ENCODE results near the gene FMN2. TPM values are rescaled to one million over a fixed set of nuclear protein-coding genes. Genes with fewer than 3 reads are reported as not detected.
A peak's percentile ranks its signal among the peaks of the same experiment; 100 is the strongest.

Gene FMN2
- total RNA-seq, 1 donor from 2014 or later: not detected

DNA sequence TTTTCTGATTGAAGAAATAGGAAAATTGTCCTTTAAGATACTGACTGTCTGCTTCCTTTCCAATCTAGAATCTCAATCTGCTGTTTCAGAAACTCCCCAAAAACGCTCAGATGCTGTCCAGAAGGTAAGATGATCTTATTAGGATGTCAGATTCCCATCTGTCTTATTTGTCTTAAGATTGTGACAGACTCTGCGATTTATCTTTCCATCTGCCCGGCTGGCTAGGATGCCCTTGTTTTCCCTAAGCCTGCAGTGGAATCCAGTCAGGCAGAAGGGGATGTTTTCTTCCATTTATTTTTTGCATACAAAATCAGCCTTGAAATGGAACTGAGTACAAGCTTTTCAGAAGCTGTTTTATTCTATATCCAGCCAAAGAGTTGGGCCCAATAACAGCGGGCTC, 96.5 kb downstream of the FMN2 start:
- DNase-seq (no peak), ATAC-seq (ENCODE audit: low read depth) (no peak)
- TF ChIP-seq, protein P1, sequence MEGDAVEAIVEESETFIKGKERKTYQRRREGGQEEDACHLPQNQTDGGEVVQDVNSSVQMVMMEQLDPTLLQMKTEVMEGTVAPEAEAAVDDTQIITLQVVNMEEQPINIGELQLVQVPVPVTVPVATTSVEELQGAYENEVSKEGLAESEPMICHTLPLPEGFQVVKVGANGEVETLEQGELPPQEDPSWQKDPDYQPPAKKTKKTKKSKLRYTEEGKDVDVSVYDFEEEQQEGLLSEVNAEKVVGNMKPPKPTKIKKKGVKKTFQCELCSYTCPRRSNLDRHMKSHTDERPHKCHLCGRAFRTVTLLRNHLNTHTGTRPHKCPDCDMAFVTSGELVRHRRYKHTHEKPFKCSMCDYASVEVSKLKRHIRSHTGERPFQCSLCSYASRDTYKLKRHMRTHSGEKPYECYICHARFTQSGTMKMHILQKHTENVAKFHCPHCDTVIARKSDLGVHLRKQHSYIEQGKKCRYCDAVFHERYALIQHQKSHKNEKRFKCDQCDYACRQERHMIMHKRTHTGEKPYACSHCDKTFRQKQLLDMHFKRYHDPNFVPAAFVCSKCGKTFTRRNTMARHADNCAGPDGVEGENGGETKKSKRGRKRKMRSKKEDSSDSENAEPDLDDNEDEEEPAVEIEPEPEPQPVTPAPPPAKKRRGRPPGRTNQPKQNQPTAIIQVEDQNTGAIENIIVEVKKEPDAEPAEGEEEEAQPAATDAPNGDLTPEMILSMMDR (IDR thresholded peaks at IDR 0.05): no peak
- ChIA-PET CTCF (interaction anchor here (1.0 kb wide), 1 partner anchor 236 kb away, joined by 3 read pairs; no protein-coding TSS in a partner anchor), POLR2A (no interaction called here)
- no peak overlapping the region for H3K4me3 Mint-ChIP-seq
- peaks cover 2% of the 10 kb centered on the region for H3K4me1 Mint-ChIP-seq
- no peaks in the 10 kb centered on the region for H3K9me3 Mint-ChIP-seq
- intact Hi-C loops (cut with micrococcal nuclease): no loop called here
- no peaks in the 10 kb centered on the region for H3K36me3 Mint-ChIP-seq (ENCODE audit: low read depth)
- peaks cover 8% of the 10 kb centered on the region for H3K27me3 Mint-ChIP-seq
- H3K27ac Mint-ChIP-seq: no peak overlapping the region

DNA sequence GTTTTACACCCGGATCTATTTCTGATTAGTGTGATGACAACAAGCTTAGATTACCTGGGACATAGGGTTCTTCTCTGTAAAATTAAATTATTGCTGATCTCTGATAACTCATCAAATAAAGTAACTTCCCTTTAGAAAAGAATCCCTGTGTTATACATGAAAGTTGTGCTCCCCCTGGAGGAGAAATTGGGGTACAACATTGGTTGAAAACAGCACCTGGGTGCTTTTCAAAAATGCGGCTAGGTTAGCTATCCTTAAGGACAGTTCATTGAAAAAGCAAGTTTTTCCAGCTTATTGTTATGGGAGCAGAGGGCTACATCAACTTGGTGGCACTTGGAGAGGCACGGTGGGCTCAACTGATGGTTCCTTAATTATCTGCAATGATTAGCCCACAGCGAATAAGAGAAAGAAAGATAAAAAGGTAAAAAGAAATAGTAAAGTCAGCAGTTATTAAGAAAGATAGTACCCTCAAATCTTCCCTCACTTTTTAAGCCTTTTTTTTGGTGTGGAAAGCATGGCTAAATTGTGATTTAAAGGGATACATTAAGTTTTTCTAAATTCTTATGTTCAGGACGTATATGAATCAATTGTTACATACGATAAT, 97.8 kb downstream of the FMN2 start:
- TF ChIP-seq, protein P1 (IDR thresholded peaks at IDR 0.05): peak; percentile 84
- Mint-ChIP-seq H3K9me3 (no peaks in the 10 kb centered on the region), H3K27me3 (peaks cover 8% of the 10 kb centered on the region), H3K36me3 (ENCODE audit: low read depth) (no peaks in the 10 kb centered on the region), H3K4me1 (peaks cover 2% of the 10 kb centered on the region), H3K27ac (no peak overlapping the region), H3K4me3 (no peak overlapping the region)
- ChIA-PET POLR2A (no interaction called here), CTCF (interaction anchor here (0.9 kb wide), 1 partner anchor 31 kb away, joined by 3 read pairs; no protein-coding TSS in a partner anchor)
- intact Hi-C loops (cut with micrococcal nuclease): no loop called here
- DNase-seq: no peak
- peak; percentile 42 for ATAC-seq (ENCODE audit: low read depth)

DNA sequence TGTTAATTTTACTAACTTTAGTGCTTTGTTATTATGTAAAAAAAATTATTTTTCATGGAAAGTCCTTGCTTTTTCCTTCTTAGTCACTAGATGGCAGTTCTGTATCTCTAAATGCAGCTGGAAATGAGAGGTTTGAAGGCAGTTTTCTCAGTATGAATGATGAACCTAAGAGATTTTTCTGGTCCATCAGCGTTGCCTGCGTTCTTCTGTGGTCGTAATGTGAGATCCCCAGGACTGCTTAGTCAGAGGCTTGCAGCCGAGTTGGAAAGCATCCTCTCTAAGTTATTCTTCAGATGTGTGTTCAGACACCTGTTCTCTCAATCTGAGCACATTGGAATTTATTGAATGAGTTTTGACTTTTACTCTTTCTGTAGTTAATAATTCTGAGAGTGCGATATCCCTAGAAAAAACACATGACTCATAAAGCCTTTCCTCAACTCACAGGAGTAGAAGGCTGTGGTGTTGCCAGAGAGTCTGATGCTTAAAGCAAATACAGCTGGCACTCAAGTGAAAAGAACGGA, 99.3 kb downstream of the FMN2 start:
- ATAC-seq (ENCODE audit: low read depth): no peak
- no peak overlapping the region for H3K4me3 Mint-ChIP-seq
- ChIA-PET CTCF (no interaction called here), POLR2A (no interaction called here)
- no peaks in the 10 kb centered on the region for H3K36me3 Mint-ChIP-seq (ENCODE audit: low read depth)
- peaks cover 8% of the 10 kb centered on the region for H3K27me3 Mint-ChIP-seq
- no peak for DNase-seq
- peaks cover 2% of the 10 kb centered on the region for H3K4me1 Mint-ChIP-seq
- H3K27ac Mint-ChIP-seq: no peak overlapping the region
- intact Hi-C loops (cut with micrococcal nuclease): no loop called here
- no peaks in the 10 kb centered on the region for H3K9me3 Mint-ChIP-seq
- TF ChIP-seq, protein P1 (IDR thresholded peaks at IDR 0.05): no peak

DNA sequence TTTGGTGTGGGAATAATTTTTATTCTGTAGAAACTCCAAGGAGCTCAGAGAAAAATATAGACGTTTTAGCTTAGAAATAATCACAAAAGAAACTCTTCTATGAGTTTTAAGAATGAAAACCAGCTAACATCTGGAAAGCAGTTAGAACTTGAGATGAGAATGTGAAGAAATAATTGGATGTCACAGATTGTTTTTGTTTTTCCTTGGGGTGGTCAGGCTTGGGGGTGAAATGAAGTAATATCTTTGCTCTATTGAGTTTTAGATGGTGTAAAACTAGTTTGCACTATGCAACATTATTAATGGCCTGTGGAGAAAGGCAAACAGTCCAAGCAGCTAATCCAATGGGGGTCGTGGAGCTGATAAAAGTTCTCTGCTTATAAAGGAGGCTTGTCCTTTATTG, 101.2 kb downstream of the FMN2 start:
- Mint-ChIP-seq H3K4me3 (no peak overlapping the region), H3K4me1 (peaks cover 2% of the 10 kb centered on the region), H3K9me3 (no peaks in the 10 kb centered on the region), H3K27me3 (peaks cover 2% of the 10 kb centered on the region), H3K36me3 (ENCODE audit: low read depth) (no peaks in the 10 kb centered on the region), H3K27ac (no peak overlapping the region)
- CTCF ChIA-PET: no interaction called here
- POLR2A ChIA-PET: no interaction called here
- intact Hi-C loops (cut with micrococcal nuclease): no loop called here
- ATAC-seq (ENCODE audit: low read depth): no peak
- DNase-seq: no peak
- TF ChIP-seq, protein P1 (IDR thresholded peaks at IDR 0.05): no peak

DNA sequence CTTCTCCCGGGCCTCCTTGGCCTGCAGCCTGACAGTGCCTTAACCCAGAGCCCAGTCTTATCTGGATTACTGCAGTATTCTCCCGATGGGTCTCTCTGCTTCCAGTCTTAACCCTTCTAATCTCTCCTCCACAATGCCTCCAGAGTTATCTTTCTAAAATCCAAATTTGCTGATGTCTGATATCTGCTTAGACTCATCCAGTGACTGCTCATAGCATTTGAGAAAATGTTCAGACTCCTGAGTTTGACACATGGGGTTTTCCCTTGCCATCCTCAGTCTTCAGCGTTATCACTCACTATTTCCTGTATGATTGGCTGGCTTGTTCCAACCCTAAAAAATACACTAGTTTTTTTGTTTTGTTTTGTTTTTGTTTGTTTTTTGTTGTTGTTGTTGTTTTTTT, 102.0 kb downstream of the FMN2 start:
- H3K27me3 Mint-ChIP-seq: peaks cover 2% of the 10 kb centered on the region
- DNase-seq: no peak
- ChIA-PET CTCF (no interaction called here), POLR2A (no interaction called here)
- intact Hi-C loops (cut with micrococcal nuclease): no loop called here
- TF ChIP-seq, protein P1 (IDR thresholded peaks at IDR 0.05): no peak
- H3K27ac Mint-ChIP-seq: no peak overlapping the region
- H3K36me3 Mint-ChIP-seq (ENCODE audit: low read depth): no peaks in the 10 kb centered on the region
- no peak overlapping the region for H3K4me3 Mint-ChIP-seq
- ATAC-seq (ENCODE audit: low read depth): no peak
- no peaks in the 10 kb centered on the region for H3K9me3 Mint-ChIP-seq
- H3K4me1 Mint-ChIP-seq: peaks cover 2% of the 10 kb centered on the region
